HFFc6 (cell line): ENCODE results near the gene NR6A1. TPM values are rescaled to one million over a fixed set of nuclear protein-coding genes. Genes with fewer than 3 reads are reported as not detected.
A peak's percentile ranks its signal among the peaks of the same experiment; 100 is the strongest.

Source experiments
- DNase-seq: peaks from one replicate; pipeline ENCODE4 v3.0.0-alpha.2; 2018
- H3K27ac Mint-ChIP-seq: 2 replicates; pipeline ENCODE4 v1.8.0; 2020; ENCODE audit warnings: mild to moderate bottlenecking, mixed read lengths
- H3K27me3 Mint-ChIP-seq: 2 replicates; pipeline ENCODE4 v1.8.0; 2021; ENCODE audit warnings: mild to moderate bottlenecking, moderate library complexity, mixed read lengths; ENCODE audit not compliant: insufficient read depth
- H3K36me3 Mint-ChIP-seq: 2 replicates; pipeline ENCODE4 v1.8.0; 2021; ENCODE audit warnings: low read depth, mixed read lengths
- H3K4me1 Mint-ChIP-seq: 2 replicates; pipeline ENCODE4 v1.8.0; 2020; ENCODE audit warnings: low read depth, mixed read lengths
- H3K4me3 Mint-ChIP-seq: 2 replicates; pipeline ENCODE4 v1.8.0; 2020; ENCODE audit warnings: mild to moderate bottlenecking, moderate library complexity, mixed read lengths
- H3K9me3 Mint-ChIP-seq: 2 replicates; pipeline ENCODE4 v1.8.0; 2020; ENCODE audit warnings: mild to moderate bottlenecking, mixed read lengths
- CTCF ChIP-seq: fragments of 200-600 bp; sonication (generic); IDR thresholded peaks from 2 replicates; pipeline ENCODE4 v1.5.0; 2021; ENCODE audit warnings: antibody characterized with exemption, mild to moderate bottlenecking
- total RNA-seq, 6 experiments: library from RNA; stranded (reverse); fragmentation: NEBNext Ultra II Directional; extraction: Animal tissue kit (Norgen Biotek cat#: 25700); gene quantifications; 2 replicates in 1 of 6; 3 replicates in 5 of 6; pipeline ENCODE4 v1.2.3, GENCODE V29; 2021

The NR6A1 gene
- total RNA-seq, 6 experiments from 2014 or later: 0.05 to 0.26 (median 0.13) TPM

- Mint-ChIP-seq H3K4me3 (no peak overlapping the region), H3K4me1 (peaks cover 30% of the 10 kb centered on the region), H3K36me3 (peaks cover 19% of the 10 kb centered on the region), H3K27me3 (peaks cover 1% of the 10 kb centered on the region; the same call in 1 of the 2 replicates), H3K27ac (0 out of 2 replicates have a peak overlapping the region, but pooled peaks have one; percentile 29), H3K9me3 (no peaks in the 10 kb centered on the region)
- no peak for DNase-seq
- TF ChIP-seq CTCF: no peak
These were observed 91.1 kb downstream of the NR6A1 start for GRCh38 chr9:124680049-124680448.

GRCh38 chr9:124676159-124676551, 95.0 kb downstream of the NR6A1 start:
- peaks cover 38% of the 10 kb centered on the region for H3K4me1 Mint-ChIP-seq
- H3K4me3 Mint-ChIP-seq: no peak overlapping the region
- no peak overlapping the region for H3K27ac Mint-ChIP-seq
- H3K27me3 Mint-ChIP-seq: no peaks in the 10 kb centered on the region
- no peak for DNase-seq
- H3K36me3 Mint-ChIP-seq: peaks cover 29% of the 10 kb centered on the region
- no peaks in the 10 kb centered on the region for H3K9me3 Mint-ChIP-seq
- TF ChIP-seq CTCF: no peak

GRCh38 chr9:124675261-124676158, 95.6 kb downstream of the NR6A1 start:
- TF ChIP-seq CTCF: peak; percentile 28; the same call in 1 of the 2 replicates
- DNase-seq: no peak
- Mint-ChIP-seq H3K4me3 (no peak overlapping the region), H3K36me3 (peaks cover 30% of the 10 kb centered on the region), H3K27me3 (no peaks in the 10 kb centered on the region), H3K9me3 (no peaks in the 10 kb centered on the region), H3K27ac (no peak overlapping the region), H3K4me1 (peaks cover 44% of the 10 kb centered on the region)

GRCh38 chr9:124674651-124675050, 96.5 kb downstream of the NR6A1 start:
- no peak overlapping the region for H3K4me3 Mint-ChIP-seq
- no peaks in the 10 kb centered on the region for H3K27me3 Mint-ChIP-seq
- TF ChIP-seq CTCF: no peak
- DNase-seq: no peak
- H3K4me1 Mint-ChIP-seq: peaks cover 48% of the 10 kb centered on the region
- no peak overlapping the region for H3K27ac Mint-ChIP-seq
- peaks cover 33% of the 10 kb centered on the region for H3K36me3 Mint-ChIP-seq
- H3K9me3 Mint-ChIP-seq: no peaks in the 10 kb centered on the region

GRCh38 chr9:124673063-124673462, 98.0 kb downstream of the NR6A1 start:
- H3K36me3 Mint-ChIP-seq: peaks cover 39% of the 10 kb centered on the region
- TF ChIP-seq CTCF: no peak
- no peaks in the 10 kb centered on the region for H3K9me3 Mint-ChIP-seq
- H3K4me3 Mint-ChIP-seq: no peak overlapping the region
- H3K27ac Mint-ChIP-seq: no peak overlapping the region
- no peak for DNase-seq
- peaks cover 60% of the 10 kb centered on the region for H3K4me1 Mint-ChIP-seq
- H3K27me3 Mint-ChIP-seq: no peaks in the 10 kb centered on the region
